Measurements from ENCODE around the gene KRT34.
"Not testable (repeated sequence)": the region's sequence is repeated elsewhere in the genome, so short reads cannot be mapped to it uniquely, and the experiment has no call there.

Gene KRT34

GRCh38 chr17:41381943-41382342, at the start of gene KRT34:
Gene KRT34, minus strand, starts transcription at chr17:41382306. Its CDS starts 60 bp downstream, at chr17:41382246.
- not testable (repeated sequence) for DNase-seq

DNA sequence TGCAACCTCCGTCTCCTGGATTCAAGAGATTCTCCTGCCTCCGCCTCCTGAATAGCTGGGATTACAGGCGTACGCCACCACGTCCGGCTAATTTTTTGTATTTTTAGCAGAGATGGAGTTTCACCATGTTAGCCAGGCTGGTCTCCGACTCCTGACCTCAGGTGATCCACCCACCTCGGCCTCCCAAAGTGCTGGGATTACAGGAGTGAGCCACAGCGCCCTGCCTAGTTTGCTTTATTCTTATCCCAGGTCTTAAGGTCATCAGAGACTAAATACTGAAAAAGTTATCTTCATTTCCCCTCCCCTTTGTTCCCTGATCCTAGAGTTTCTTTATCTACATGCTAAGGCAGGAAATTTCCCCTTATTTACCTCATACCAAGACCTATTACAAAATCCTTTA, 48.3 kb upstream of the KRT34 start:
- not testable (repeated sequence) for DNase-seq

DNA sequence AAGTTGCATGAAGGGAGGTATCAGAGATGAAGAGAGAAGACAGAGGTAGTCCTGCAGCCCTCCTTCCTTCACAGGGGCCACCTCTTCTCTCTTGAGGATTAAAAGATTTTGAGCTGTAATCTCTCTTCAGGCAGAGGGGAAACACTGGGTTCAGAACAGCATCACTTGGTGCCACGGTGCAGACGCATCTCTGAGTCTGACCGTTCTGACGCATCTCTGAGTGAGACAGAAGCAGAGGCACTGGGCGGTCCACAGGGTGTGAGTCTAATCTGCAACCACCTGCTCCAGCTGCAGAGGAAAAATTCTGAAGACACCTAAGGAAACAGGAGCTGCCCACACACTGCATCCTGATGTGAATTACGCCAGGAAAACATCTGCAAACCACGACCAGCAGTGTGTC, 47.6 kb upstream of the KRT34 start:
- DNase-seq = no peak

DNA sequence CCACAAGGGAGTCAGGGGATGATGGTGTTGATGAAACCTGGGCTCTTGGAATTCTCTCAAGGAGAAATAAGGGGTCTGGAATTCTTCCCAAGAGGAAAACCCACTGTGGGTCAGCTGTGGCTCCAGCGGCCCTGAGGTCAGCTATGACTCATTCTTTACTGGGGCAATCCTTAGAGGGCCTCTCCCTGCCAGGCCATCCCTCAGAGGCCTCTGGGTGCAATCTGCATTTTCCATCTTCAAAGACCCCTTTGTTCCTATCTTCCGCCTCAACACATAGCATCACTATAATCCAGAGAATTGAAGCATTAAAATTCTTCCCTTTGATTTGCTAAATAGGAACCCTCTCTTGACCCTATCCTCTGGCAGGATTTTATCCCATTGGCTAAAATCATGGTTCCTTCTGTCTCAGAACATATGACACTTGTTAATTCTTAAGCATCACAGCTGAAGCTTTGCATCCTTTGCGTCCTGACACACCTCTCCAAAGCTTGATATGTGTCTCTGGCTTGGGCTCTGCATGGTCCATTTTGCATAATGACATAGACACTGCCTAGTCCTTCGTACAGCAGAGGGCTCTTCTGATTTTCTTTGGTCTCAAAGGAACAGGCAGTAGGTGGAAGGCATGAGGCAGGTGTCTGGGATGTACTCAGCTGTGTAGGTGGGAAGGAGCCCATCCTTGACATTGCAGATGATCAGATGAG, 46.6 kb upstream of the KRT34 start:
- no peak for DNase-seq

DNA sequence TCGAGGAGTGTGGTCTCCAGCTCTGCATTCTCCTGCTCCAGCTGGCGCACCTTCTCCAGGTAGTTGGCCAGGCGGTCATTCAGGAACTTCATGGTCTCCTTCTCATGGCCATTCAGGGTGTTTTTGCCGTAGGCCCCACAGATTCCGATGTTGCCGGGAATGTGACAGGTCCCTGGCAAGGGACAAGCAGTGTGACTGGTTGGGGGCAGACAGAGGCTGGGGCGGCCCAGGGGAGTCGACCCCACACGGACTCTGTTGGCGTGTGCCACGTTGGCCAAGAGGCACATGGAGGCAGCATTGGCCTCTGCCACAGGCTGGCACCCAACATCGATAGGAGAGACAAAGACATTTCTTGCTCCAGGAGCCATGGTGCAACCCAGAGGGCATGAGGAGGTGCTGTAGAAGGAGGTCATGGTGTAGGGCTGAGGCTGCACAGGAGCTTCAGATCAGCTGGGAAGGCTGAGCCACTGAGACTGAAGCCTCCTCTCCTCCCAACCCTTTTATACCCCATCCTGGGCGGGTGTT, 42.1 kb upstream of the KRT34 start, which contains the start of gene KRT37:
Gene KRT37, minus strand, starts transcription at position 475 of the 525 bp plus-strand sequence. Its CDS starts 62 bp downstream, at position 413.
- DNase-seq = no peak

DNA sequence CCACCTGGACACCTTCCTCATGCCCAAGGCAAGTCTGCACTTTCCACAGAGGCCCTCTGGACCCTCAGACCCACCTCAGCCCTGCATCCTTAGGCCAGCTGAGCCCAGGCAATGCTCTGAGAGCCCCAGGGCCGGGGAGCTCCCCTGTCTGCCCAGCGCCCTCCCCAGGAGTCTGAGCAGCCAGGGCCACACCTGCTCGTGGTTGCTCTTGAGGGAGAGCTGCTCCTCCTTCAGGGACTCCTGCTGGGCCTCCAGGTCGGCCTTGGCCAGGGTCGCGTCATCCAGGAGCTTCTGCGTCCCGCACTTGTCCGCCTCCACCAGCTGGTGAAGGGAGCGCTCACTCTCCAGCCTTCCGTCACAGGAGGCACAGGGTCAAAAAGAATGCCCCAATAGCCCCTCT, 40.5 kb upstream of the KRT34 start:
- not testable (repeated sequence) for DNase-seq

- DNase-seq = no peak
These were observed 39.5 kb upstream of the KRT34 start for GRCh38 chr17:41421617-41422016.

- no peak for DNase-seq
These were observed 39.0 kb upstream of the KRT34 start for GRCh38 chr17:41421116-41421515.

DNA sequence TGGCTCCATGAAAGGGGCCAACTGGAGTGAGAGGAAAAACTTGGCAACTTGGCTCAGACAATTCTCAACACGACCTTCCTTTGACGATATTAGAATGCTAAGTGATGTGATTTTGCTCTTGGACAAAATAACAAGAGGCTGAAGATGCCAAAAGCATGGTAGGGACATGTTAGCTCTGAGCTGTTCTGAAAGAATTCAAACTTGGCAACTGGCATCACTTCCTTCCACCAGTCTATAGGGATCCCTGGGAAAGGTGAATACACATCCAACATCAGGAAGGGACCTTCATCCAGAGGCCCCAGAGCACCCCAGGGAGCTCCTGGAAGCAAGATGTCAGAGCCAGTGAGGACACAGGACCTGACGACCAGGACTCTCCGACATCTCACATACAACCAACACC, 38.0 kb upstream of the KRT34 start:
- no peak for DNase-seq

DNA sequence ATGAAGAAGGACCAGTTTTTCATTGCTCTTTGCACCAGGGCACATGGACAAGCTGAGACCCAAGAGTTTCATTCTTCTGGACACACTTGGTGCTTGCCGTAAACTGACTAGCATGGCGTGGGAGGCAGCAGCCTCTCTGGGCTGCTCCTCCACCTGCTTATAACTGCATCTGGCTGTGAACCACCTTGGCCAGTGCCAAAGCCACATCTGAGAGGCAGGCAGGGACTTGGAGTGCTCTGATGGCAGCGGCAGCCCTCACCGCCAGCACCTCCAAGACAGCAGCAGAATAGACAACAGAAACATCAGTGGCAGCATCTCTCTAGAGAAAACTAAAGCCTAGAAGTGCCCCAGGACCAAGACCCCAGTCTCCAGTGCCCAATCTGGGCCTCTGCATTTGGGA, 37.6 kb upstream of the KRT34 start:
- DNase-seq = no peak

DNA sequence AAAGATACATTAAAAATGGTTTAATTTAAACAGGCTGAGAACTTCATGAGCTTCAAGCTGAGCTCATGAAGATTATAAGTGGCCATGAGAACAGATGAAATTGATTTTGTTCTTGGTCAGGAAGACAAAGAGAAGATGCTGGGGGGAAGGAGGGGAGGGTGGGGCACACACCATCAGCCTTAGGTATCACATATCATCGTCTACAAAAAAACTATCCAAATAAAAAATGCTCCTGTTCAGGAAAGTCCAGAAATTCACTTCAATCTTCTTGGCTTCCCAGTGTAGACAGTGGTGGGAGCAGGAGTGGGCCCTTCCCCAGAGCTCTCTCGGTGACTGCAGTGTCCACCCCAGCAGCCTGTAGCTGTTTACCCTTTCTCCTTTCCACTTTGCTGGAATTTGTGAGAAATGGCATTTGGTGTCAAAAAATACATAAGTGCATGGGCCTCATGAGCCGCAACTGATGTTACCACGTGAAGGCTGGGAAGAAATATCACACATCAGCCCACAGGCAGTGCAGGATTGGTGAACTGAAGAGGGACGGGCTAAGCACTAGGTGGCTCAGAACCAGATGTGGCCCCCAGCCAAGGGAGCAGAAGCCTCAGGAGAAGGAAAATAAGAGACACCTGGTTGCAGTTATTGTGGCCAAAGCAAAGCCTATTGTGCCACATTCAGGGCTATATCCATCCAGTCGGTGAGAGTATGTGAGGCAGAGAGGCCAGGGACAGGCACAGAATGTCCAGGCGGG, 36.2 kb upstream of the KRT34 start:
- no peak for DNase-seq

DNA sequence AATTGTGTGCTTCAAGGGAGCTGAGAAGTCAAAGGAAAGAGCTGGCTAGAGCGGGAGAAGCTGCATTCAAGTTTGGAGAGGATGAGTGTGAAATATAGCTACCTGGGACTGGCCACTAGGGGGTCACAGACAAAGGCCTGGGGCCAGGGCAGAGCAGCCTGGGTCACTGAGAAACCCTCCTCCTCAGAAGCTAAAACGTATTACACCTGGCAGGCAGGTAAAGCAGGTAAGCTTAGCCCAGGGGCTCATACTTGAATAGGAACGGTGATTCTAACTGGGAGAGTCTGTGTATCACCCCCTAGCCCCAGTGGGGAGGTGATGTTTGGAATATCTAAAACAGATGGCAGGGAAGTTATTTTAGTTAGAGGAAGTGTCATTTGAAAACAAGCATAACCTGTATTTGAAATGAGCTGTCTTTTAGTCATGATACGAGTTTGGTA, 35.5 kb upstream of the KRT34 start:
- no peak for DNase-seq

- DNase-seq = no peak
These were observed 35.0 kb upstream of the KRT34 start for GRCh38 chr17:41417127-41417526.

DNA sequence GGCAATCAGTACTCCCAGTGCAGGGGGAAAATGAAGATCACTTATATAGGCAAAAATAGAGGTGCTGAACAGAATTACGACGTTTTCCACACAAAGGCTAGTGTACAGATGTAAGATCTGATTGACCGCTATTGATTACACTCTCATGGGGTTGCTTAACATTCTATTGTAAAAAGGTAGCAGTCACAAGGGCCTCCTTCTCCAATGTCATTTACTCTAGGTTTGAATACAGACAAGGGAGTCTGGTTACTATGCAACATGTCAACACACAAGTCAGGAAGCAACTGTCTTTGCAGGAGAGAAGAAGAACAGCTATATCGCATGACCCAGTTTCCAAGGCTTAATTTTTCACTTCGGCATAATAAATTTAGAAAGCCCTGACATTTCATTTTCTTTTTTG, 34.4 kb upstream of the KRT34 start:
- DNase-seq = no peak

- DNase-seq = no peak
These were observed 33.8 kb upstream of the KRT34 start for GRCh38 chr17:41415833-41416335.

DNA sequence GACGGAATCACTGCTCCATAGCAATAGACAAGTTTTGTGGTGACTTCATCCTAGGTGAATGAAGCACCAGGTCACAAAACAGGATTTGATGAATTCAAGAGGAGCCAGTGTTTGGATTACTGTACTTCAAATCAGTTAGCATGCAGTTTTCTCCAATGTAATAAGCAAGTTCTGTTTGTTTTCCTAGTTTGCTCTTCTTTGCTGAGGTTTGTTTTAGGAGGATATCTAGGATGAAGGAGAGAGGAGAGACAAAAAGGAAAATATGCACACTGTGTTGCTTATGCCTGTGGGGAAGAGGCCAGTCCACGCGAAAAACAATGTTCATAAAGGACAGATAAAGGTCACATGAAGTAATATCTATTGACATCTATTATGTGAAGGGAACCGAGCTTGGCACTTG, 33.3 kb upstream of the KRT34 start:
- DNase-seq = no peak

DNA sequence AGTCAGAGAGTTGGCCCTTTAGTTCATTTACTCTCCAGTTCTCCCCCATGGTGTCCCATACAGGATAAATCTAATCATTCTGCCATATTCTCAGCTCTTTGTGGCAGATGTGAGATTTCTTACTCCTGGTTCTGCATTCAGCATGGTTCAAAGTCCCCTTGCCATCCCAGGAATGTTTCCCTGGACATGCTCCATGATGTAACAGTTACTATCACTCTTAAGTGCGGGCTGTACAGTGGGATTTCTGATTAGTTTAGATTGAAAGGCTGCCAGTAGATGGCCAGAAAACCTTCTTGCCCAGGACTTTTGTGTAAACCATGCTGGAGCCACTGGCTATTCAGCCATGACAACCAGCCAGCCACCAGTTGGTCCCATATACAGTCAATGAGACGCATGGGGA, 31.9 kb upstream of the KRT34 start:
- DNase-seq = no peak

GRCh38 chr17:41413353-41413957, 31.3 kb upstream of the KRT34 start:
- DNase-seq = no peak

- DNase-seq = no peak
These were observed 29.1 kb upstream of the KRT34 start for GRCh38 chr17:41411072-41411840.

DNA sequence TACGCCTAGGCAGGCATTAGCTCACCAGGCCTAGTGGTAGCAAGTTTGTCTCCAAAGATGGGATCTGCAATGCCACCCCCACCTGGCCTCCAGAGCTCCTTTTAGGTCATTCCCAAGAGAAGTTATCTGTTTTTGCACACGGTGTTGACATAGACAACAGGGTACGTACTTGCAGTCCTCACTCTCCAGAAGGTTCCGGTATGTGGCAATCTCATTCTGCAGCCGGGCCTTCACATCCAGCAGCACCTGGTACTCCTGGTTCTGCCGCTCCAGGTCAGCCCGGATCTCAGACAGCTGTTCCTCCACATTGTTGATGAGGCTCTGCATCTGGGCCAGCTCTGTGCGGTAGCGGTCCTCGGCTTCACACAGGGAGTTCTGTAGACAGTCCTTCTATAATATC, 25.1 kb upstream of the KRT34 start:
- DNase-seq = no peak

DNA sequence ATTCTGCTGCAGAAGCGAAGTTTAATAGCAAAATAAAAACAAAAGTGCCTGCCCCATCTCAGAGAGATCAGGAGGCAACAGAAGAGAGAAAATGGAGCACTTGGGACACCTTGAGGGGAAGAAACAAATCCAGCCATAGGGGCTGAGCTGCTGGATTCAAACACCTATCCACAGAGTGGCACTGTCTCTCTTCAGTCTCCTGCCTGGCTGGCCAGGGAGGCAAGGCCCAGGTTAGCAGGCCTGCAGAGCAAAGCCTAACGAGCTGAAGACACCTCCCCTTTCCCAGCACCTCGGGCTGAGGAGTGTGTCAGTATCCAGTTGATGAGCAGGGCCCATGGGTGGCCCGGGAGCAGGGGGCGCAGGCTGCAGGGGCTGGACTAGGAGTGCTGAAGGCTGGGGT, 24.1 kb upstream of the KRT34 start:
- no peak for DNase-seq

GRCh38 chr17:41404024-41404671, 22.0 kb upstream of the KRT34 start:
- no peak for DNase-seq

All from bone marrow (tissue), 2 donors.